Ectodermal cell (in vitro differentiated cells): ENCODE measurements around the gene KCNQ5.
A peak's percentile ranks its signal among the peaks of the same experiment; 100 is the strongest.

Experiments used
- H3K27ac ChIP-seq: 2 replicates; pipeline ENCODE4 v1.7.0; 2013; ENCODE audit warnings: mild to moderate bottlenecking, low read depth, low read length; ENCODE audit not compliant: insufficient read depth, poor library complexity, severe bottlenecking
- H3K27me3 ChIP-seq: 2 replicates; pipeline ENCODE4 v1.7.0; 2013; ENCODE audit warnings: mild to moderate bottlenecking, low read length; ENCODE audit not compliant: insufficient read depth, control insufficient read depth, poor library complexity, severe bottlenecking
- H3K36me3 ChIP-seq: one replicate; pipeline ENCODE4 v1.7.0; 2013; ENCODE audit warnings: low read length; ENCODE audit not compliant: control insufficient read depth, insufficient read depth
- H3K4me1 ChIP-seq: one replicate; pipeline ENCODE4 v1.7.0; 2013; ENCODE audit warnings: low read length; ENCODE audit not compliant: control insufficient read depth, insufficient read depth
- H3K4me3 ChIP-seq: 2 replicates; pipeline ENCODE4 v1.7.0; 2013; ENCODE audit warnings: low read depth, low read length, control low read depth; ENCODE audit not compliant: insufficient read depth
- H3K9me3 ChIP-seq: 2 replicates; pipeline ENCODE4 v1.7.0; 2013; ENCODE audit warnings: mild to moderate bottlenecking, low read length, moderate library complexity; ENCODE audit not compliant: control insufficient read depth
- WGBS, 2 experiments: methylation state at CpG; one replicate each; pipeline ENCODE4 v1.1.7; 2013; ENCODE audit warnings: missing lambda C conversion rate in 2 of 2; 5-methylcytosine and 5-hydroxymethylcytosine counted together

KCNQ5 gene

DNA sequence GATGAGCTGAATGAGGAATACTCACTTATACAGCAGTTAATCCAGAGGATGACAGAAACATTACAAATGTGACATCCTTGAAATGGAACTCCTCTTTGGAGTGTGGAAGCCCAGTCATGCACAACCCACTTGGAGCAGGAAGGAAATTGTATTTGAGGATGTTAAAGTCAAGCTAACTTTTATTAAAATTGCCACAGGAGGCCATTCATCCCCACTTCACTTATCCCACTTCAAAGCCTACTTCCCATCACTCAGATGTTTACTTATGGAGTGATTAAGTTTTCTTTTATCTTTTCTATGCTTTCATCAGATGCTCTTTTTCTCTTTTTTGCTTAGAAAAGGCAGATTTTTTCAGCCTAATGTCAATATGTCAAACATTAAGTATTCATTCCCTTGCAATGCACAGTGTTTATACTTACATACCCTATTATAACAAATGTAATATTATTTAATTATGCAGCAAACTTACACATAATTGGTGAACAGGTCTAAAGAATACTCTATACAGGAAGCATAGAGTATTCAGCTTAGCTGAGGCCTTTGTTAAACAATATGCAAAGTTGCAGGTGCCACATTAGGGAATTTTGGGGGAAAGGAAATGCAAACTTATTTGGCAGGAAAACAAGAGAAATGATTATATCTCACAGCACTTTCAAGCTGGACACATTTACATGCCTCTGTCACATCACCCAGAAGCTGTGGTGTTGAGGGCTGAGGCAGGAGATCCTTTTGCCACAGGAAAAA, 454.5 kb downstream of the KCNQ5 start:
- Histone ChIP-seq H3K27me3 (no peaks in the 10 kb centered on the region), H3K36me3 (no peaks in the 10 kb centered on the region), H3K9me3 (no peaks in the 10 kb centered on the region), H3K4me3 (no peak overlapping the region), H3K27ac (no peak overlapping the region), H3K4me1 (no peaks in the 10 kb centered on the region)

DNA sequence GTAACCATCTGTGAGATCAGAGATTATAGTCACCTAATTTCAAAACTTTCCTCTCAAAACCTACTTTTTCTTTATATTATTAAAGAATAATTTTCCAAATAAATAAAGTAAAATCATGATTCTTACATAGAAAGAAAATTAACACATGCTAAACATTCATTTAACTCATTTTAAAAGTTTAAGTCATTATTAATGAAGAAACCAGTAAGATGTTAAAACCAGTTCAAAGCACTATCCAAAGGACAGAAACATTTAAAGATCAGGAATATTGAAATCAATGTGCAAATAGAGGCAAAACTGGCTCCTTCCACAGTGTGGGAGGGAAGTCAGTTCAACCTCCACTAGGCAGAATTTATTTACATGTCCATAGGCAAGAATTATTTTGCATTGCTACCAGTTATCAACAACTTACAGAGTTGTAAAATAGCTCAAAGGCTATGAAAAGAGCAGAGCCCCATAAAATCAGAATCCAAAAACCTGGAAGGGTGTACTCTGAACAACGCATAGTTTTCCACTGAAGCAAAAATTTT, 456.5 kb downstream of the KCNQ5 start:
- Histone ChIP-seq H3K27me3 (no peaks in the 10 kb centered on the region), H3K4me1 (no peaks in the 10 kb centered on the region), H3K36me3 (no peaks in the 10 kb centered on the region), H3K9me3 (no peaks in the 10 kb centered on the region), H3K4me3 (no peak overlapping the region), H3K27ac (no peak overlapping the region)
- 100% methylated on average over 1 of the region's 1 CpG for WGBS, 2 experiments

DNA sequence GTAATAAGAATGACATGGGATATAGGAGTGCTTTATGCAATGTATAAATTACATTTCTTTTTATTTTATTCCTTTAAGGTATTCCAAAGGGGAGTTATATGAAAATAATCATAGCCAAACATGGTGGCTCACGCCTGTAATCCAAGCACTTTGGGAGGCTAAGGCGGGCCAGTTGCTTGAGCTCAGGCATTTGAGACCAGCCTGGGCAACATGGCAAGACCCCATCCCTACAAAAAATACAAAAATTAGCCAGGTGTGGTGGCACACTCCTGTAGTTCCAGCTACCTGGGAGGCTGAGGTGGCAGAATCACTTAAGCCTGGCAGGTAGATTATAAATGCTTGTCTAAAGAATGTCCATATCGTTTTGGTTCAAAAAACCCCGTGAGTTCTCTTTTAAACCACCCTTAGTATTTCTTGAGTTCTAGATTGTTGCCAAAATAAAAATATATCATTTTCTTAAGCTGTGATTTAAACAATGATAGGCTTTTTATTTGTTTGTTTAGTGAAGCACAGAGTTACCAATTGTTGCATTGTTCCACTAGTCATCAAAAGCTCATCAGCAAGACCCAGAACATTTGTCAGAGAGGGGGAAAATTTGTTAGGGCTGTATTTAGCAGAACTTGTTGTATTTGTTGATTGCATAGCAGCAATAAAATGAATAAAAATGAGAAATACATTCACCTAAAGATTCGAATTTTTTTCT, 457.2 kb downstream of the KCNQ5 start:
- Histone ChIP-seq H3K27me3 (no peaks in the 10 kb centered on the region), H3K9me3 (no peaks in the 10 kb centered on the region), H3K27ac (no peak overlapping the region), H3K4me3 (no peak overlapping the region), H3K36me3 (no peaks in the 10 kb centered on the region), H3K4me1 (no peaks in the 10 kb centered on the region)
- 86 to 98% methylated on average over 5 of the region's 5 CpGs for WGBS, 2 experiments

DNA sequence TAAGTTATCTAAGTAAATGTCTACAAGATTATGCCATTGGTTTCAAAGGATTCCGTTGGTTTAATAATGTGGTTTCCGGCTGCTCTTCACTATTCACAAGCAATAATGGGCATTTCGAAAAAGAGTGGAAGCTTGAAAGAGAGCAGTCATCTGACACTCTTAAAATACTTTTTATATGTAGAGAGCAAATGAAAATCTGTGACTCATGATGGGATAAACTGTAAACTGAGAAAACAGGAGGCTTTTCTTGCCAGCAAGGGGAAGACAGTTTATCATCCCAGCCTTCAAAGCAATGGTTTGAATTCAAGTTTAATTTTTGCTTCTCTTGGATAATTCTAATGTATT, 457.7 kb downstream of the KCNQ5 start:
- no peak overlapping the region for H3K27ac ChIP-seq
- no peaks in the 10 kb centered on the region for H3K36me3 ChIP-seq
- no peaks in the 10 kb centered on the region for H3K9me3 ChIP-seq
- WGBS, 2 experiments = 90 to 100% methylated on average over 2 to 3 of the region's 3 CpGs
- no peaks in the 10 kb centered on the region for H3K27me3 ChIP-seq
- H3K4me3 ChIP-seq = no peak overlapping the region
- peaks cover under 1% of the 10 kb centered on the region for H3K4me1 ChIP-seq

DNA sequence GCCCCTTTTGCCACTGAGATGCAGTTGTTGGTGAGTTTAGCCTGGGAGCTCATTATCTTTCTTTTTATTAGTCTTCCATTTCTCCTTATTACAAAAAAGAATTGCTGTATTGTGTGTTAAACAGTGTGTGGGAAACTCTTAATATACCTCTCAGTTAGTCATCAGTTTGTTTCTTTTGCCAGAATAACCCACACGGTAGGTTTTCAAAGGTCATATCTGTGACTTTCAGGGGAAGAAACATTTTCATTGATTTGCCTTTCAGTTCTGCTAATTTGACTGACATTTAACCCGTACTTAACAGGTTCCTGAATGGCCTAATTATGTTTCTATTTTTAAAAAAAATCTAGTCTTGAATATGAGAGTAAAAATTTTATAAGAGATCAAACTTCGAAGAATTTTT, 458.1 kb downstream of the KCNQ5 start:
- Histone ChIP-seq H3K4me1 (peaks cover 5% of the 10 kb centered on the region), H3K27ac (no peak overlapping the region), H3K9me3 (no peaks in the 10 kb centered on the region), H3K36me3 (no peaks in the 10 kb centered on the region), H3K27me3 (no peaks in the 10 kb centered on the region), H3K4me3 (no peak overlapping the region)
- 92 to 98% methylated on average over 2 to 3 of the region's 3 CpGs for WGBS, 2 experiments

DNA sequence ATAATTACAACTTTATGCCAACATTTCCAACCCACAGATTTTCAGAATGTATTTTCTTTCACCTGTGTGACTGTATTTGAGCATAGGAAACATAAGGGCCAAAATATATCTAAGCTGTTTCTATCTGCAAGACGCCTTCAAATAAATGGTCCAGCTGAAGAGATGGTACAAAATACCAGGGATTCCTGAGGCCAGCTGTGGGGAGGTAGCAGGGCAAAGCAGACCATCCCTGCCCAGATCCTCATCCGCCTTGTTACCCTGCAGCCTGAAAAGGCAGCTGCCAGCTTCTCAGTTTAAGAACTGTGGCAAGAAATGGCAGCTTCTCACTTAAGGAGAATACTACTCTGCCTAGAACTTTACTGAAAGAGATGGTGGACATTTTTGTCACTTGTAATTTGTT, 460.1 kb downstream of the KCNQ5 start:
- no peaks in the 10 kb centered on the region for H3K27me3 ChIP-seq
- H3K4me3 ChIP-seq = no peak overlapping the region
- H3K4me1 ChIP-seq = peaks cover 16% of the 10 kb centered on the region

DNA sequence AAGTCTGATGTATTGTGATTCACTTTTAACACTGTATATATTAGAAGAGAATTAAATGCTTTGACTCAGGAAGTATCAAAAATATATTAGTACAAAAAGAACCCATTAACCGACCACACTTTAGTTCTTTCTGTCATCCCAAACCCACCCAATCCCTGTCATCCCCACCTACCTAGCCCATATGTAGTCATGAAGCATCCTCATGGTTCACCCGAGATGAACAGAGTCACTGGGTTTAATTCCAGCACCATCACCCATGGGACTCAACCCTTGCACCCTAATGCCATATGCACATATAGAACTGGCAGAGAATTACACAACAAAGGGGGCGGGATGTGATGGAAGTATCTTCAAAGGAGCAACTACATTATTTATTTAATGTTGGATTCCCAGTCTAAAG, 462.0 kb downstream of the KCNQ5 start:
- Histone ChIP-seq H3K27me3 (no peaks in the 10 kb centered on the region), H3K9me3 (no peaks in the 10 kb centered on the region), H3K36me3 (no peaks in the 10 kb centered on the region), H3K4me1 (peaks cover 16% of the 10 kb centered on the region), H3K4me3 (no peak overlapping the region), H3K27ac (no peak overlapping the region)
- WGBS, 2 experiments = 95 to 96% methylated on average over 2 to 3 of the region's 3 CpGs

More for the DNA sequence above, 460.1 kb downstream of the KCNQ5 start:
- H3K36me3 ChIP-seq = no peaks in the 10 kb centered on the region
- 82 to 84% methylated on average over 2 of the region's 2 CpGs for WGBS, 2 experiments
- no peak overlapping the region for H3K27ac ChIP-seq
- no peaks in the 10 kb centered on the region for H3K9me3 ChIP-seq

DNA sequence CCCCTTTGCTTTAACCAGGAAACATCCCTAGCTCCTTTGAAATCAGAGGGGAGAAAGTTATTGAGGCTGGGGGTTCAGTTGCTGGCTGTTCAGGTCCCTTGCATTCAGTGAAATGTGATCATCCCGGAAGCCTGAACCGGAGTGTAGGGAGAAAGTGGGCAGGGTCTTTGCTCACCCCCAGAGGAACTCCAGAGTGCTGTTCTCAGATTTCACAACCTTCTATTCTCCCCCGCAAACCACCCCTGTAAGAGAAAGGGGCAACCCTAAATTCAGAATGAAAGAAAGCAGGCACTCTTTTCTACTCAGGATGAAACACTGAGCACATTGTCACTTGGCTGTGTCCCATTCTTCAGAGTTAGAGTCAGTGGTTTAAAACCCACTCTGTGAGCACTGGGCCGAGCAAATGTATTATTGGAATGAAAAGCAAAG, 463.6 kb downstream of the KCNQ5 start:
- WGBS, 2 experiments = 18 to 26% methylated on average over 4 of the region's 4 CpGs
- peaks cover 16% of the 10 kb centered on the region for H3K4me1 ChIP-seq
- H3K27ac ChIP-seq = peak overlapping the region; percentile 11
- no peaks in the 10 kb centered on the region for H3K36me3 ChIP-seq
- no peak overlapping the region for H3K4me3 ChIP-seq
- H3K27me3 ChIP-seq = no peaks in the 10 kb centered on the region
- no peaks in the 10 kb centered on the region for H3K9me3 ChIP-seq

DNA sequence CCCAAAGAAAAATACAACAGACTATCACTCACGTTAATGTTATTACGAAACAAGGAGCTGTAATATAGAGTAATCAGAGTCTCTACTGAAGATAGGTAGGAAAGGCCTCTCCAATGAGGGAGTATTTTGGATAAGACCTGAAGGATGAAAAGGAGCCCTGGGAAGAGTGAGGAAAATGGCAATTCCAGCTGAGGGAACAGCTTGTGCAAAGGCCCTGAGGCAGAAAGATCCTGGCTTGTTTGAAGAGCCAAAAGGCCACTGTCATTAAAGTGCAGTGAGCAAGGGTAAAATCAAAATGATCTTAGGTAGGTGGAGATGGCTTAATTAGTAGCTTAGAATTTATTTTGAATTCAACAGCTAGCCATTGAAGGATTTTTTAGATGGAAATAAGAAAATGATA, 464.9 kb downstream of the KCNQ5 start:
- 98 to 100% methylated on average over 2 of the region's 2 CpGs for WGBS, 2 experiments
- Histone ChIP-seq H3K36me3 (no peaks in the 10 kb centered on the region), H3K4me3 (no peak overlapping the region), H3K4me1 (peaks cover 16% of the 10 kb centered on the region), H3K27ac (no peak overlapping the region), H3K27me3 (no peaks in the 10 kb centered on the region), H3K9me3 (no peaks in the 10 kb centered on the region)

DNA sequence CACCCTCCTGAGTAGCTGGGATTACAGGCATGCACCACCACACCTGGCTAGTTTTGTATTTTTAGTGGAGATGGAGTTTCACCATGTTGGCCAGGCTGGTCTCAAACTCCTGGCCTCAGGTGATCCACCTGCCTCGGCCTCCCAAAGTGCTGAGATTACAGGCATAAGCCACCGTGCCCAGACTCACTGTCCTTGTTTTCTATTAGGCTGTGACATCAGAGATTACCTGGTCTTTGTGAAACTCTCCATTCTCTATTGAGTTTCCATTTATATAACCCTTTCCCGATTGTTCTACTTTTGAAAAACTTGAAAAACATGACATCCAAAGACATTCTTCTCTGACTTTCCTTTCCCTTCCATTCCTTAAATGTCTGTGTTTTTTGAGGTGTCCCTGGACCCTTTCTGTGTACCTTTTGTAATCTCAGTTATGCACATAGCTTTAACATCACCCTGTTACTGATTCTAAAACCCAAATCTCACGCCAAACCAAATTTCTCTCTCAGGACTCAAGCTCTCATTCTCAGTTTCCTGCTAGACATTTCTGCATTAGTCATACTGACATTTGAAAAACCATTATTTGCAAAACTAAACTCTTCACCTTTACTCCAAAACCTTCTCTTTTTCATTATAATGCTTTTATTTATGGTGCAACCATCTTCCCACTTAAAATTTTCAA, 466.4 kb downstream of the KCNQ5 start:
- peaks cover 16% of the 10 kb centered on the region for H3K4me1 ChIP-seq
- H3K9me3 ChIP-seq = no peaks in the 10 kb centered on the region
- H3K27me3 ChIP-seq = no peaks in the 10 kb centered on the region
- 89 to 91% methylated on average over 4 of the region's 4 CpGs for WGBS, 2 experiments
- H3K27ac ChIP-seq = no peak overlapping the region
- H3K4me3 ChIP-seq = no peak overlapping the region
- no peaks in the 10 kb centered on the region for H3K36me3 ChIP-seq
